Measurements from ENCODE around the gene RNH1. TPM values are rescaled to one million over a fixed set of nuclear protein-coding genes. Genes with fewer than 3 reads are reported as not detected.

The RNH1 gene
- total and polyA plus RNA-seq, 10 of the 15 experiments (the other 5 are each of a cell fraction or from before 2014, with no cell fraction given) = 2.3 to 162 (median 72.1) TPM

DNA sequence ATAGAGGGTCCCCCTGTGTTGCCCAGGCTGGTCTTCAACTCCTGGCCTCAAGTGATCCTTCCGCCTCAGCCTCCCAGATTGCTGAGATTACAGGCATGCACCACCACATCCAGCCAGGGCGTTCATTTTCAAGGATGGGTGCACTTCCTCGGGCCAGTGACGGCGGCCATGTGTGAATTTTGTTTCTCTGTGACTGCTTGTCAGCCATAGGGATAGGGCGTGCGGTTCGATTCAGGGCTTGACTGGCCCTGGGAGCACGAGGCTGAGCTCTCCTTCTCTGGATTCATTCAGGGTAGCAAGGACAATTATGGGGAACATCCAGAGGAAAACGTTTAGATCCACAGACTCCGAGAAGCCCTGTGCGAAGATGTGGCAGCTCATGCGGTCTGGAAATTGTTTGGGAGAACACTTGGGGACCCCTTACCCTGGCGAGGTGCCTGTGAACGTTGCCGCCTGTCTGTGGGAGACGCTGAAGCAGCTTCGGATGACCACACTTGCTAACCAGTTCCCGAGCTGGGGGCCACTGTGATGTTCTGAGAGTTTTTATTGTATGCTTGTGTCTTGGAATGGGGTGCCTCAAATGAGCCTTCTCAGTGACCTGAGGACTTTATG lies 54.0 kb downstream of the RNH1 start:
- Histone ChIP-seq H4K20me1 (ENCODE audit: control insufficient read depth, insufficient read depth) (no peaks in the 10 kb centered on the region), H3K79me2 (ENCODE audit: control insufficient read depth, insufficient read depth, low read length) (peaks cover 14% of the 10 kb centered on the region), H3K27me3 (replicated peaks in 1 of 2; ENCODE audit: control insufficient read depth in 2 of 2, insufficient read depth in 2 of 2, low read length in 1 of 2) (no peaks in the 10 kb centered on the region), H3K4me3 (no peak overlapping the region), H3K9me3 (replicated peaks; ENCODE audit: control insufficient read depth, insufficient read depth, low read length) (no peaks in the 10 kb centered on the region), H3K27ac (ENCODE audit: control insufficient read depth, insufficient read depth) (no peak overlapping the region), H3K4me1 (ENCODE audit: control insufficient read depth, insufficient read depth, low read length) (peaks cover 29% of the 10 kb centered on the region), H3K9ac (ENCODE audit: control insufficient read depth, insufficient read depth, low read length) (no peak overlapping the region), H3K36me3 (ENCODE audit: control insufficient read depth in 2 of 2, insufficient read depth in 2 of 2, low read length in 1 of 2) (peaks cover 2 to 6% of the 10 kb centered on the region in 2 experiments; a peak in 3 of 4 replicates), H3K4me2 (ENCODE audit: control insufficient read depth, insufficient read depth) (no peak overlapping the region), H2AFZ (ENCODE audit: control insufficient read depth, low read depth, low read length) (no peak overlapping the region)
- in situ Hi-C loops (cut with MboI) (loop anchor here (5.0 kb wide), 1 partner anchor 49 kb away; no protein-coding TSS in a partner anchor), intact Hi-C loops (cut with micrococcal nuclease; ENCODE audit: unreplicated experiment) (no loop called here)
- SMC1A ChIA-PET (ENCODE audit: uncharacterized antibody, unreplicated experiment) = no interaction called here
- ATAC-seq (no peak), DNase-seq (ENCODE audit: low read depth, low spot score) (no peak), FAIRE-seq (no peak)
- no TSS peak for BruUV-seq (replicated peaks)
- RAD21 ChIA-PET (ENCODE audit: unreplicated experiment) = no interaction called here
- CTCF ChIA-PET = interaction anchor here (1.4 kb wide), 1 partner anchor 148 kb away, joined by 3 read pairs; no protein-coding TSS in a partner anchor
- 78% methylated on average over 19 of the region's 19 CpGs for WGBS (ENCODE audit: insufficient coverage, insufficient replicate concordance, low lambda C conversion rate, missing lambda C conversion rate)
- POLR2A ChIA-PET = interaction anchor here (1.1 to 1.3 kb wide), 2 partner anchors 8 to 83 kb away, joined by 3 read pairs; no protein-coding TSS in a partner anchor
- TF ChIP-seq KAT2A (conservative IDR thresholded peaks at IDR 0.05; ENCODE audit: control insufficient read depth, low read depth, low read length) = no peak
- no peak for TF ChIP-seq NR2C2 (IDR thresholded peaks at IDR 0.05; ENCODE audit: borderline replicate concordance, control insufficient read depth, insufficient read length, low read depth)
- no peak for TF ChIP-seq JUNB (IDR thresholded peaks at IDR 0.05)
- TF ChIP-seq EZH2 (IDR thresholded peaks at IDR 0.05; ENCODE audit: borderline replicate concordance, control insufficient read depth, low read depth, low read length) = no peak
- TF ChIP-seq, protein P1, sequence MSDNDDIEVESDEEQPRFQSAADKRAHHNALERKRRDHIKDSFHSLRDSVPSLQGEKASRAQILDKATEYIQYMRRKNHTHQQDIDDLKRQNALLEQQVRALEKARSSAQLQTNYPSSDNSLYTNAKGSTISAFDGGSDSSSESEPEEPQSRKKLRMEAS (IDR thresholded peaks at IDR 0.05; ENCODE audit: low read depth, low read length) = no peak
- TF ChIP-seq ESRRA (IDR thresholded peaks at IDR 0.05; ENCODE audit: low read length) = no peak
- TF ChIP-seq, protein P2, sequence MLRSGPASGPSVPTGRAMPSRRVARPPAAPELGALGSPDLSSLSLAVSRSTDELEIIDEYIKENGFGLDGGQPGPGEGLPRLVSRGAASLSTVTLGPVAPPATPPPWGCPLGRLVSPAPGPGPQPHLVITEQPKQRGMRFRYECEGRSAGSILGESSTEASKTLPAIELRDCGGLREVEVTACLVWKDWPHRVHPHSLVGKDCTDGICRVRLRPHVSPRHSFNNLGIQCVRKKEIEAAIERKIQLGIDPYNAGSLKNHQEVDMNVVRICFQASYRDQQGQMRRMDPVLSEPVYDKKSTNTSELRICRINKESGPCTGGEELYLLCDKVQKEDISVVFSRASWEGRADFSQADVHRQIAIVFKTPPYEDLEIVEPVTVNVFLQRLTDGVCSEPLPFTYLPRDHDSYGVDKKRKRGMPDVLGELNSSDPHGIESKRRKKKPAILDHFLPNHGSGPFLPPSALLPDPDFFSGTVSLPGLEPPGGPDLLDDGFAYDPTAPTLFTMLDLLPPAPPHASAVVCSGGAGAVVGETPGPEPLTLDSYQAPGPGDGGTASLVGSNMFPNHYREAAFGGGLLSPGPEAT (IDR thresholded peaks at IDR 0.05; ENCODE audit: low read depth) = no peak
- no peak for TF ChIP-seq NR2F1 (conservative IDR thresholded peaks at IDR 0.05)
- TF ChIP-seq, protein P3, sequence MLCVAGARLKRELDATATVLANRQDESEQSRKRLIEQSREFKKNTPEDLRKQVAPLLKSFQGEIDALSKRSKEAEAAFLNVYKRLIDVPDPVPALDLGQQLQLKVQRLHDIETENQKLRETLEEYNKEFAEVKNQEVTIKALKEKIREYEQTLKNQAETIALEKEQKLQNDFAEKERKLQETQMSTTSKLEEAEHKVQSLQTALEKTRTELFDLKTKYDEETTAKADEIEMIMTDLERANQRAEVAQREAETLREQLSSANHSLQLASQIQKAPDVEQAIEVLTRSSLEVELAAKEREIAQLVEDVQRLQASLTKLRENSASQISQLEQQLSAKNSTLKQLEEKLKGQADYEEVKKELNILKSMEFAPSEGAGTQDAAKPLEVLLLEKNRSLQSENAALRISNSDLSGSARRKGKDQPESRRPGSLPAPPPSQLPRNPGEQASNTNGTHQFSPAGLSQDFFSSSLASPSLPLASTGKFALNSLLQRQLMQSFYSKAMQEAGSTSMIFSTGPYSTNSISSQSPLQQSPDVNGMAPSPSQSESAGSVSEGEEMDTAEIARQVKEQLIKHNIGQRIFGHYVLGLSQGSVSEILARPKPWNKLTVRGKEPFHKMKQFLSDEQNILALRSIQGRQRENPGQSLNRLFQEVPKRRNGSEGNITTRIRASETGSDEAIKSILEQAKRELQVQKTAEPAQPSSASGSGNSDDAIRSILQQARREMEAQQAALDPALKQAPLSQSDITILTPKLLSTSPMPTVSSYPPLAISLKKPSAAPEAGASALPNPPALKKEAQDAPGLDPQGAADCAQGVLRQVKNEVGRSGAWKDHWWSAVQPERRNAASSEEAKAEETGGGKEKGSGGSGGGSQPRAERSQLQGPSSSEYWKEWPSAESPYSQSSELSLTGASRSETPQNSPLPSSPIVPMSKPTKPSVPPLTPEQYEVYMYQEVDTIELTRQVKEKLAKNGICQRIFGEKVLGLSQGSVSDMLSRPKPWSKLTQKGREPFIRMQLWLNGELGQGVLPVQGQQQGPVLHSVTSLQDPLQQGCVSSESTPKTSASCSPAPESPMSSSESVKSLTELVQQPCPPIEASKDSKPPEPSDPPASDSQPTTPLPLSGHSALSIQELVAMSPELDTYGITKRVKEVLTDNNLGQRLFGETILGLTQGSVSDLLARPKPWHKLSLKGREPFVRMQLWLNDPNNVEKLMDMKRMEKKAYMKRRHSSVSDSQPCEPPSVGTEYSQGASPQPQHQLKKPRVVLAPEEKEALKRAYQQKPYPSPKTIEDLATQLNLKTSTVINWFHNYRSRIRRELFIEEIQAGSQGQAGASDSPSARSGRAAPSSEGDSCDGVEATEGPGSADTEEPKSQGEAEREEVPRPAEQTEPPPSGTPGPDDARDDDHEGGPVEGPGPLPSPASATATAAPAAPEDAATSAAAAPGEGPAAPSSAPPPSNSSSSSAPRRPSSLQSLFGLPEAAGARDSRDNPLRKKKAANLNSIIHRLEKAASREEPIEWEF (IDR thresholded peaks at IDR 0.05; ENCODE audit: insufficient replicate concordance, low read depth, low read length) = no peak
- TF ChIP-seq, protein P4, sequence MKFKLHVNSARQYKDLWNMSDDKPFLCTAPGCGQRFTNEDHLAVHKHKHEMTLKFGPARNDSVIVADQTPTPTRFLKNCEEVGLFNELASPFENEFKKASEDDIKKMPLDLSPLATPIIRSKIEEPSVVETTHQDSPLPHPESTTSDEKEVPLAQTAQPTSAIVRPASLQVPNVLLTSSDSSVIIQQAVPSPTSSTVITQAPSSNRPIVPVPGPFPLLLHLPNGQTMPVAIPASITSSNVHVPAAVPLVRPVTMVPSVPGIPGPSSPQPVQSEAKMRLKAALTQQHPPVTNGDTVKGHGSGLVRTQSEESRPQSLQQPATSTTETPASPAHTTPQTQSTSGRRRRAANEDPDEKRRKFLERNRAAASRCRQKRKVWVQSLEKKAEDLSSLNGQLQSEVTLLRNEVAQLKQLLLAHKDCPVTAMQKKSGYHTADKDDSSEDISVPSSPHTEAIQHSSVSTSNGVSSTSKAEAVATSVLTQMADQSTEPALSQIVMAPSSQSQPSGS (IDR thresholded peaks at IDR 0.05; ENCODE audit: low read length) = no peak
